ENCODE measurements around the gene ZAR1.
"Not testable (repeated sequence)": the region's sequence is repeated elsewhere in the genome, so short reads cannot be mapped to it uniquely, and the experiment has no call there.

Gene ZAR1
- 0 to 0.12 reads per million in 2 experiments for total RNA-seq

- no peak for DNase-seq (ENCODE audit: low read depth)
Measured at GRCh38 chr4:48490012-48490679, at the start of gene ZAR1. ZAR1 (plus strand) TSS chr4:48490252; CDS start chr4:48490292, 40 bp downstream.

GRCh38 chr4:48440914-48441313, 49.1 kb upstream of the ZAR1 start:
- not testable (repeated sequence) for DNase-seq (ENCODE audit: low read depth)

- no peak for DNase-seq (ENCODE audit: low read depth)
Measured at GRCh38 chr4:48445704-48446103, 44.3 kb upstream of the ZAR1 start.

GRCh38 chr4:48446642-48447041, 43.4 kb upstream of the ZAR1 start:
- DNase-seq (ENCODE audit: low read depth), result no peak

GRCh38 chr4:48449151-48449550, 40.9 kb upstream of the ZAR1 start:
- no peak for DNase-seq (ENCODE audit: low read depth)

GRCh38 chr4:48450740-48451139, 39.3 kb upstream of the ZAR1 start:
- DNase-seq (ENCODE audit: low read depth), result no peak

- not testable (repeated sequence) for DNase-seq (ENCODE audit: low read depth)
Measured at GRCh38 chr4:48451656-48452055, 38.4 kb upstream of the ZAR1 start.

- DNase-seq (ENCODE audit: low read depth), result no peak
Measured at GRCh38 chr4:48454591-48454990, 35.5 kb upstream of the ZAR1 start.

- no peak for DNase-seq (ENCODE audit: low read depth)
Measured at GRCh38 chr4:48461000-48461399, 29.1 kb upstream of the ZAR1 start.

GRCh38 chr4:48462363-48462762, 27.7 kb upstream of the ZAR1 start:
- no peak for DNase-seq (ENCODE audit: low read depth)

- DNase-seq (ENCODE audit: low read depth), result no peak
Measured at GRCh38 chr4:48467442-48467841, 22.6 kb upstream of the ZAR1 start.

- DNase-seq (ENCODE audit: low read depth), result no peak
Measured at GRCh38 chr4:48467891-48468290, 22.2 kb upstream of the ZAR1 start.

GRCh38 chr4:48470137-48470536, 19.9 kb upstream of the ZAR1 start:
- no peak for DNase-seq (ENCODE audit: low read depth)

GRCh38 chr4:48470570-48470969, 19.5 kb upstream of the ZAR1 start:
- no peak for DNase-seq (ENCODE audit: low read depth)

- no peak for DNase-seq (ENCODE audit: low read depth)
Measured at GRCh38 chr4:48472794-48473193, 17.3 kb upstream of the ZAR1 start.

GRCh38 chr4:48475770-48476169, 14.3 kb upstream of the ZAR1 start:
- no peak for DNase-seq (ENCODE audit: low read depth)

GRCh38 chr4:48478273-48478672, 11.8 kb upstream of the ZAR1 start:
- no peak for DNase-seq (ENCODE audit: low read depth)

GRCh38 chr4:48481581-48481980, 8.5 kb upstream of the ZAR1 start:
- DNase-seq (ENCODE audit: low read depth), result no peak

GRCh38 chr4:48483006-48483776, 6.9 kb upstream of the ZAR1 start, which contains the start of gene SLC10A4:
SLC10A4 (plus strand) TSS chr4:48483343; CDS start chr4:48483562, 219 bp downstream.
- DNase-seq (ENCODE audit: low read depth), result no peak

GRCh38 chr4:48483777-48484493, 6.1 kb upstream of the ZAR1 start:
- no peak for DNase-seq (ENCODE audit: low read depth)

GRCh38 chr4:48484494-48485168, 5.4 kb upstream of the ZAR1 start:
- DNase-seq (ENCODE audit: low read depth), result no peak

GRCh38 chr4:48489683-48490011, 405 bp upstream of the ZAR1 start:
- no peak for DNase-seq (ENCODE audit: low read depth)
